Sigmoid colon (tissue), 7 donors: ENCODE data around the gene FUT8. TPM values are rescaled to one million over a fixed set of nuclear protein-coding genes. Genes with fewer than 3 reads are reported as not detected.

Experiments
- DNase-seq: peaks from one replicate; pipeline ENCODE4 v3.0.0-alpha.2; 2019
- H3K27ac ChIP-seq, 4 donors: fragments of 200-600 bp; sonication (generic); one replicate each; pipeline ENCODE4 v1.5.1; 2016 to 2019; ENCODE audit warnings: mild to moderate bottlenecking in 1 of 4
- H3K27me3 ChIP-seq, 3 donors: fragments of 200-600 bp; sonication (generic); one replicate each; pipeline ENCODE4 v1.5.1; 2019; ENCODE audit warnings: mild to moderate bottlenecking in 1 of 3
- H3K36me3 ChIP-seq, 4 donors: fragments of 200-600 bp; sonication (generic); one replicate each; pipeline ENCODE4 v1.5.1; 2016 to 2019
- H3K4me1 ChIP-seq, 4 donors: fragments of 200-600 bp; sonication (generic); one replicate each; pipeline ENCODE4 v1.5.1; 2017 to 2019
- H3K4me3 ChIP-seq, 4 donors: fragments of 200-600 bp; sonication (generic); one replicate each; pipeline ENCODE4 v1.5.1; 2017 to 2019; ENCODE audit warnings: mild to moderate bottlenecking in 2 of 4, moderate library complexity in 1 of 4
- H3K9me3 ChIP-seq, 4 donors: fragments of 200-600 bp in 3 of 4; sonication (generic) in 3 of 4; one replicate each; pipeline versions ENCODE4 v1.5.1 to v1.6.1; 2013 to 2019
- EP300 ChIP-seq, 4 donors: sonication (generic); formaldehyde crosslinking; IDR thresholded peaks; one replicate each; pipeline ENCODE4 v1.6.1; 2017; ENCODE audit warnings: antibody characterized with exemption in 4 of 4
- POLR2A ChIP-seq, 2 donors: fragments of 450-650 bp; IDR thresholded peaks; one replicate each; pipeline ENCODE4 v1.6.1; 2016; ENCODE audit warnings: antibody characterized with exemption in 2 of 2, mild to moderate bottlenecking in 2 of 2, moderate library complexity in 2 of 2
- POLR2AphosphoS5 ChIP-seq, 4 donors: sonication (generic); formaldehyde crosslinking; IDR thresholded peaks; one replicate each; pipeline ENCODE4 v1.6.1; 2017; ENCODE audit warnings: antibody characterized with exemption in 4 of 4
- WGBS, 2 donors: extraction: QIAGEN DNeasy Blood & Tissue Kit; methylation state at CpG; one replicate each; pipeline ENCODE4 v1.1.7; 2013; 5-methylcytosine and 5-hydroxymethylcytosine counted together
- intact Hi-C: fragments of 100-400 bp; cut with DNase I; formaldehyde crosslinking; loops from one replicate; pipeline ENCODE4 v1.15.1; 2023
- polyA plus RNA-seq, 3 donors: library from polyadenylated mRNA; stranded (reverse); fragments of 200-250 nt; gene quantifications; one replicate each; pipeline ENCODE4 v1.2.3, GENCODE V29; 2013
- total RNA-seq, 4 donors: library from RNA; depleted of rRNA; stranded (reverse); fragments of >200 nt; gene quantifications; one replicate each; pipeline ENCODE4 v1.1.0, GENCODE V29; 2016
- TF ChIP-seq, protein P1 (sequence below), 4 experiments: fragments of 450-650 bp in 3 of 4; fragments of 200-600 bp in 1 of 4; IDR thresholded peaks; one replicate each; pipeline ENCODE4 v1.5.1; 2016 to 2019; ENCODE audit warnings: antibody characterized with exemption in 4 of 4, mild to moderate bottlenecking in 3 of 4, moderate library complexity in 2 of 4
- donor health status: healthy with polysubstance abuse.
- donor health status: Bipolar disorder and iron deficiency.
- donor health status: healthy.

The FUT8 gene
- total and polyA plus RNA-seq, 7 donors = 2.5 to 53.9 (median 22.0) TPM

DNA sequence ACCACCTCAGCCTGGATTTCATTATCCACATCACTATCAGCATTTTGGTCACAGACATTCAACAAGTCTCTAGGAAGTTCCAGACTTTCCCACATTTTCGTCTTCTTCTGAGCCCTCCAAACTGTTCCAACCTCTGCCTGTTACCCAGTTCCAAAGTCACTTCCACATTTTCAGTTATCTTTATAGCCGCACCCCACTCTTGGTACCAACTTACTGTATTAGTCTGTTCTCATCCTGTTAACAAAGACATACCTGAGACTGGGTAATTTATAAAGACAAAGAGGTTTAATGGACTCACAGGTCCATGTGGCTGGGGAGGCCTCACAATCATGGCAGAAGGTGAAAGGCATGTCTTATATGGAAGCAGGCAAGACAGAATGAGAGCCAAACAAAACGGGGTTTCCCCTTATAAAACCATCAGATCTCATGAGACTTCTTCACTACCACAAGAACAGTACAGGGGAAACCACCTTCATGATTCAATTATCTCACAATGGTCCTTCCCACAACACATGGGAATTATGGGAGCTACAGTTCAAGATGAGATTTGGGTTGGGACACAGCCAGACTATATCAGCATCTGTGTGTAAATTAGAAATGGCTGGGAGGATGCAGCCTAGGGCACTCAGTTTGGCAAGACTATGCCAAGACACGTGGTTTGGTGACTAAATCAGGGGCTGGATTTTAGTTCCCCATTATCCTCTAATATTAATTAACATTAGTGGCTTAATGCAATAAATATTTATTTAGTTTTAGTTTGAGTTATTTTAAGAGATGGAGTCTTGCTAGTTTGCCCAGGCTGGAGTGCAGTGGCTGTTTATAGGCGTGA is 16.2 kb upstream of the FUT8 start:
- TF ChIP-seq, protein P1, sequence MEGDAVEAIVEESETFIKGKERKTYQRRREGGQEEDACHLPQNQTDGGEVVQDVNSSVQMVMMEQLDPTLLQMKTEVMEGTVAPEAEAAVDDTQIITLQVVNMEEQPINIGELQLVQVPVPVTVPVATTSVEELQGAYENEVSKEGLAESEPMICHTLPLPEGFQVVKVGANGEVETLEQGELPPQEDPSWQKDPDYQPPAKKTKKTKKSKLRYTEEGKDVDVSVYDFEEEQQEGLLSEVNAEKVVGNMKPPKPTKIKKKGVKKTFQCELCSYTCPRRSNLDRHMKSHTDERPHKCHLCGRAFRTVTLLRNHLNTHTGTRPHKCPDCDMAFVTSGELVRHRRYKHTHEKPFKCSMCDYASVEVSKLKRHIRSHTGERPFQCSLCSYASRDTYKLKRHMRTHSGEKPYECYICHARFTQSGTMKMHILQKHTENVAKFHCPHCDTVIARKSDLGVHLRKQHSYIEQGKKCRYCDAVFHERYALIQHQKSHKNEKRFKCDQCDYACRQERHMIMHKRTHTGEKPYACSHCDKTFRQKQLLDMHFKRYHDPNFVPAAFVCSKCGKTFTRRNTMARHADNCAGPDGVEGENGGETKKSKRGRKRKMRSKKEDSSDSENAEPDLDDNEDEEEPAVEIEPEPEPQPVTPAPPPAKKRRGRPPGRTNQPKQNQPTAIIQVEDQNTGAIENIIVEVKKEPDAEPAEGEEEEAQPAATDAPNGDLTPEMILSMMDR (IDR thresholded peaks at IDR 0.05) = no peak
- no peak for TF ChIP-seq EP300 (IDR thresholded peaks at IDR 0.05)
- TF ChIP-seq POLR2AphosphoS5 (IDR thresholded peaks at IDR 0.05) = no peak
- TF ChIP-seq POLR2A (IDR thresholded peaks at IDR 0.05) = no peak
- intact Hi-C loops = no loop called here
- Histone ChIP-seq H3K4me1 (no peaks in the 10 kb centered on the region), H3K36me3 (no peaks in the 10 kb centered on the region), H3K27ac (no peak overlapping the region), H3K9me3 (peaks cover 0 to 11% (median 0%) of the 10 kb centered on the region in 4 donors), H3K27me3 (no peaks in the 10 kb centered on the region), H3K4me3 (no peak overlapping the region)
- WGBS, 2 donors = 72 to 75% methylated on average over 5 of the region's 5 CpGs
- DNase-seq = no peak

DNA sequence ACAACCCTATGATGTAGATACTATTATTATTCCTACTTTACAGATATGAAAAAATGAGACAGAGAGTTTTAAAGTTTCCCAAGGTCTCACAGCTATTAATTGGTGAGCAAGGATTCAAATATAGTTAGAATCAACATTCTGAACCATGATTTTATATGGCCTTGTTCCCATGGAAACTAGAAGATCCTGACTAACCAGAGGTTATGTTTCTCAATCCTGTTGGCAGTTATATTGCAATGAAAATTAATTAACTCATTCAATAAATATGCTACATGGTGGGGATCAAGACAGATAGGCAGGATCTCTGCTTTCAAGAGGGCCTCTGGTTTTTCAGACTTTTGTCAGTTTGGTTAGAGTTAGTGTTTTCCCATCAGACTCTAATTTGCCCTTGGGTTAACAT is 9.3 kb upstream of the FUT8 start:
- TF ChIP-seq EP300 (IDR thresholded peaks at IDR 0.05) (no peak), POLR2A (IDR thresholded peaks at IDR 0.05) (no peak), POLR2AphosphoS5 (IDR thresholded peaks at IDR 0.05) (no peak)
- TF ChIP-seq, protein P1 (IDR thresholded peaks at IDR 0.05) = no peak
- no peak overlapping the region for H3K27ac ChIP-seq
- H3K4me3 ChIP-seq = no peak overlapping the region
- no peaks in the 10 kb centered on the region for H3K36me3 ChIP-seq
- no peaks in the 10 kb centered on the region for H3K4me1 ChIP-seq
- no peaks in the 10 kb centered on the region for H3K9me3 ChIP-seq
- DNase-seq = no peak
- no peaks in the 10 kb centered on the region for H3K27me3 ChIP-seq
- intact Hi-C loops = no loop called here

DNA sequence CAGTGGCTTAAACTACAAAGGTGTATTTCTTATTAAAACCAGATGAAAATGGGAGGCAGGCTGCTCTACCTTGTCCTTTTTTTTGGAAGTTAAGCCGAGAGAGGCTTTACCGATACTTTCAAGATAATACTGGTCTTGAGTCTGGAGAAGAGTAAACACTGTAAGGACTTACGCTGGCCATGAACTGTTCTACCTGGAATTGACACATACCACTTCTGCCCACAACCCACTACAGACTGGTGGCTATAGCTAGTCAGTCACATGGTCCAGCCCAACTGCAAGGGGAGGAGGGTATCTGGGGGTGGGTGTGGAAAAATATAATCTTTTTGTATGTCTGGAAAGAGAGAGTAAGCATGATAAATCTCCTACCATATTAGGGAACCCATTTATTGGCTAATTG is 4.4 kb upstream of the FUT8 start:
- intact Hi-C loops = no loop called here
- DNase-seq = no peak
- H3K27ac ChIP-seq = no peak overlapping the region
- no peaks in the 10 kb centered on the region for H3K27me3 ChIP-seq
- H3K4me1 ChIP-seq = peaks cover 0 to 6% (median 3%) of the 10 kb centered on the region in 4 donors
- H3K4me3 ChIP-seq = no peak overlapping the region
- WGBS, 2 donors = 86 to 94% methylated on average over 3 of the region's 3 CpGs
- TF ChIP-seq POLR2A (IDR thresholded peaks at IDR 0.05) (no peak), POLR2AphosphoS5 (IDR thresholded peaks at IDR 0.05) (no peak), EP300 (IDR thresholded peaks at IDR 0.05) (no peak)
- TF ChIP-seq, protein P1 (IDR thresholded peaks at IDR 0.05) = no peak
- no peaks in the 10 kb centered on the region for H3K9me3 ChIP-seq
- no peaks in the 10 kb centered on the region for H3K36me3 ChIP-seq

DNA sequence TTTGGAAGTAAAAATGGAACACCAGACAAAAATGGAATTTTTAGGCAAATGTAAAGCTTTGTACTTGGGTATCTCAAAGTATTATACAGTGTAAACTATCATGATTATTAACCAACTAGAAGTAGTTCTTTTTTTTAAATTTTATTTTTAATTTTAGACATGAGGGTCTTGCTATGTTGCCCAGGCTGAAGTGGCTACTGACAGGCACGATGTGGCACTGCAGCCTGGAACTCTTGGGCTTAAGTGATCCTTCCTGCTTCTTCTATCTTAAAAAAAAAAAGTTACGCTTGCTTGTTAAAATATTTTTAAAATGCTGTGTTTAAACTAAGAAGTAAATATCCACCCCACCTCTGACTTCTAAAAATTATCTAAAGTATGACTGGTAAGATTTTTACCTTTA is 1.9 kb upstream of the FUT8 start:
- no peak for DNase-seq
- H3K9me3 ChIP-seq = no peaks in the 10 kb centered on the region
- peak overlapping the region in 3 of 4 donors; percentile 92 to 96 (median 94) for H3K27ac ChIP-seq
- peaks cover 0 to 21% (median 10%) of the 10 kb centered on the region in 4 donors for H3K4me1 ChIP-seq
- H3K27me3 ChIP-seq = no peaks in the 10 kb centered on the region
- TF ChIP-seq EP300 (IDR thresholded peaks at IDR 0.05) (no peak), POLR2AphosphoS5 (IDR thresholded peaks at IDR 0.05) (no peak), POLR2A (IDR thresholded peaks at IDR 0.05) (no peak)
- TF ChIP-seq, protein P1 (IDR thresholded peaks at IDR 0.05) = no peak
- no peak overlapping the region for H3K4me3 ChIP-seq
- no peaks in the 10 kb centered on the region for H3K36me3 ChIP-seq
- WGBS, 2 donors = 92 to 94% methylated on average over 2 of the region's 2 CpGs
- intact Hi-C loops = loop anchor here (2.0 to 5.0 kb wide), 7 partner anchors 188 to 1097 kb away; partner anchors contain the start of genes CHURC1, FNTB, GPHN and MAX
